GM18526 (cell line): ENCODE data around the gene FSHB.

Experiments used
- POLR2A ChIP-seq: IDR thresholded peaks from 3 replicates; pipeline ENCODE4 v1.6.1; 2011; ENCODE audit not compliant: insufficient read length; ENCODE audit errors: extremely low read depth

The FSHB gene

GRCh38 chr11:30254307-30255298, 23.8 kb downstream of the FSHB start:
- no peak for TF ChIP-seq POLR2A

- no peak for TF ChIP-seq POLR2A
Observed at GRCh38 chr11:30255637-30256036, 24.8 kb downstream of the FSHB start.

- TF ChIP-seq POLR2A, result no peak
Observed at GRCh38 chr11:30257058-30257457, 26.2 kb downstream of the FSHB start.

- TF ChIP-seq POLR2A, result no peak
Observed at GRCh38 chr11:30258679-30259078, 27.9 kb downstream of the FSHB start.

GRCh38 chr11:30260813-30261212, 30.0 kb downstream of the FSHB start:
- TF ChIP-seq POLR2A, result no peak

- TF ChIP-seq POLR2A, result no peak
Observed at GRCh38 chr11:30261821-30262220, 31.0 kb downstream of the FSHB start.

- no peak for TF ChIP-seq POLR2A
Observed at GRCh38 chr11:30270671-30271070, 39.9 kb downstream of the FSHB start.

- no peak for TF ChIP-seq POLR2A
Observed at GRCh38 chr11:30277176-30277575, 46.4 kb downstream of the FSHB start.

- TF ChIP-seq POLR2A, result no peak
Observed at GRCh38 chr11:30279796-30280195, 49.0 kb downstream of the FSHB start.

- no peak for TF ChIP-seq POLR2A
Observed at GRCh38 chr11:30281476-30282288, 50.9 kb downstream of the FSHB start.

GRCh38 chr11:30282289-30282631, 51.4 kb downstream of the FSHB start:
- no peak for TF ChIP-seq POLR2A
